GM12801 (cell line): Measurements from ENCODE around the gene MAMDC4.

Experiments
- TF ChIP-seq, protein P1 (sequence below): IDR thresholded peaks from one replicate; pipeline ENCODE4 v1.5.1; 2011; ENCODE audit warnings: control low read depth; ENCODE audit not compliant: insufficient read length; ENCODE audit errors: extremely low read depth

Gene MAMDC4

DNA sequence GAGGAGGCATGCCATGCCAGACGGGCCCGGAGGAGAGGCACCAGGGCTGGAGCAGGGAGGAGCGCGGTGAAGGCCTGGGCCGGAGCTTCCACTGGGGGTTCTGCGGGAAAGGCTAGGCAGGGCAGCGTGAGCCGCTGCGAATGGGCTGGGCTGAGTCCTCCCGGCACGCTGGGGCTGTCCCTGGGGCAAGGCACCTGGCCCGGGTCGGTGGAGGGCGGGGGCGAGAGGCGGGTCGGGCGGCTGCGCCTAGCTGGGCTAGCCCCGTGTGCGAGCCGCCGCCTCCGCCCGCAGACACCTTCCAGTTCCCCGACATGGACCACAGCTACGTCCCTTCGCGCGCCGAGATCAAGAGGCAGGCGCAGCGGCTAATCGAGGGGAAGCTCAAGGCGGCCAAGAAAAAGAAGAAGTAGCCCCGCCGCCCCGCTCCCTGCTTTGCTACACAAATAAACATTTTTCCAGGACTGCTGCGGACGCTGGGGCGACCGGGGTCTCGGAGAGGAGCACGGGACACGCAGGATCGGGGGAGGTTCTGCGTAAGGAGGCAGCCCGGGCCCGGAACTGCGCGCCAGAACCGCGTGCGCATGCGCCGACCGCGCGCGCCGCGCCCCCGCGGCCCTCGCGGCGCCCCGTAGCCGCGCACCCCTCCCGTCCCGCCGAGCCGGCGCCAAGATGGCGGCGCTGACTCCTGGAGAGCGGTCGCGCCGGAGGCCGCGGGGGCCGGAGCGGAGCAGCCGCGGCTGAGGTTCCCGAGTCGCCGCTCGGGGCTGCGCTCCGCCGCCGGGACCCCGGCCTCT is 44.7 kb upstream of the MAMDC4 start, which contains the start of gene RABL6:
Gene RABL6, plus strand, starts transcription at position 668 of the 794 bp plus-strand sequence. CDS start 249 bp downstream, outside the sequence.
- TF ChIP-seq, protein P1, sequence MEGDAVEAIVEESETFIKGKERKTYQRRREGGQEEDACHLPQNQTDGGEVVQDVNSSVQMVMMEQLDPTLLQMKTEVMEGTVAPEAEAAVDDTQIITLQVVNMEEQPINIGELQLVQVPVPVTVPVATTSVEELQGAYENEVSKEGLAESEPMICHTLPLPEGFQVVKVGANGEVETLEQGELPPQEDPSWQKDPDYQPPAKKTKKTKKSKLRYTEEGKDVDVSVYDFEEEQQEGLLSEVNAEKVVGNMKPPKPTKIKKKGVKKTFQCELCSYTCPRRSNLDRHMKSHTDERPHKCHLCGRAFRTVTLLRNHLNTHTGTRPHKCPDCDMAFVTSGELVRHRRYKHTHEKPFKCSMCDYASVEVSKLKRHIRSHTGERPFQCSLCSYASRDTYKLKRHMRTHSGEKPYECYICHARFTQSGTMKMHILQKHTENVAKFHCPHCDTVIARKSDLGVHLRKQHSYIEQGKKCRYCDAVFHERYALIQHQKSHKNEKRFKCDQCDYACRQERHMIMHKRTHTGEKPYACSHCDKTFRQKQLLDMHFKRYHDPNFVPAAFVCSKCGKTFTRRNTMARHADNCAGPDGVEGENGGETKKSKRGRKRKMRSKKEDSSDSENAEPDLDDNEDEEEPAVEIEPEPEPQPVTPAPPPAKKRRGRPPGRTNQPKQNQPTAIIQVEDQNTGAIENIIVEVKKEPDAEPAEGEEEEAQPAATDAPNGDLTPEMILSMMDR = no peak

DNA sequence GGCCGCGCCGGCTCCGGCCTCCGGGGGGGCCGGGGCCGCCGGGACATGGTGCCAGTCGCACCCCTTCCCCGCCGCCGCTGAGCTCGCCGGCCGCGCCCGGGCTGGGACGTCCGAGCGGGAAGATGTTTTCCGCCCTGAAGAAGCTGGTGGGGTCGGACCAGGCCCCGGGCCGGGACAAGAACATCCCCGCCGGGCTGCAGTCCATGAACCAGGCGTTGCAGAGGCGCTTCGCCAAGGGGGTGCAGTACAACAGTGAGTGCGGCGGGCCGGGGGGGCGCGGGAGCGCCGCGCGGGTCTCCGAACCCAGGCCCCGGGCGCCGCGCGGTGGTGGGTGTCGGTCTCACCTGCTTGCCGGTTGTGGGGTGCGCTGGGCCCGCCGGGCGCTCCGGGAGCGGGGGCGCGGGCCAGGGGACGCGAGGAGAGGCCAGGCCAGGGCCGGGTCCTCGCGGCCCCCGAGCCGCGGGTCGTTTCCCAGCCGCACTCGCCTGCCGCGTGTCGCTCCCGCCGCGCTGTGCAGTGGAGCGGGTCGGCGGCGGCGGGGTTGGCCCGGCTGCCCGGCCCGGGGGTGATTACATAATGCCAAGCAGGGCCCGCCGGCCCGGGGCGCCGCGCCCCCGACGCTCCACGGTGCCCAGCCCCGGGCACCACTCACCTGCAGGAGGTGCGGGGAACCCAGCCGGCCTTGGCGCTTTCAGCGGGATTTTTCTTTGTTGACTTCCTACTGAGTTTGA is 43.9 kb upstream of the MAMDC4 start:
- TF ChIP-seq, protein P1 = no peak

DNA sequence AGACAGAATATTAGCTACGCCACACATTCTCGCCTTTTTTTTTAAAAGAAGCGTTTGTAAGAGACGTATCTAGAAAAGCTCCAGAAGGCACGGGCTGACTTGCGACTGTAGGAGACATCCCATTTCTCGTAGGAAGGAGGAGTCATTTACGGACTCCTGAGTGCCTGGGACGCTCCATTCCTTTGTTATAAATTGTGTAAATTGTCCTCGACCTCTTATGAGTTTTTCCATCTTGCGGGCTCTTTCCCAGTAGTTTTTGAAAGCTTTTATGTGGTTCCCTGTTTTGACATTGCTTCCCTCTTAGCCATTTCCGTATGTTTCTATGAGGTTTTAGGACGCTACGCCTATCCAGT is 43.4 kb upstream of the MAMDC4 start:
- TF ChIP-seq, protein P1 = no peak

DNA sequence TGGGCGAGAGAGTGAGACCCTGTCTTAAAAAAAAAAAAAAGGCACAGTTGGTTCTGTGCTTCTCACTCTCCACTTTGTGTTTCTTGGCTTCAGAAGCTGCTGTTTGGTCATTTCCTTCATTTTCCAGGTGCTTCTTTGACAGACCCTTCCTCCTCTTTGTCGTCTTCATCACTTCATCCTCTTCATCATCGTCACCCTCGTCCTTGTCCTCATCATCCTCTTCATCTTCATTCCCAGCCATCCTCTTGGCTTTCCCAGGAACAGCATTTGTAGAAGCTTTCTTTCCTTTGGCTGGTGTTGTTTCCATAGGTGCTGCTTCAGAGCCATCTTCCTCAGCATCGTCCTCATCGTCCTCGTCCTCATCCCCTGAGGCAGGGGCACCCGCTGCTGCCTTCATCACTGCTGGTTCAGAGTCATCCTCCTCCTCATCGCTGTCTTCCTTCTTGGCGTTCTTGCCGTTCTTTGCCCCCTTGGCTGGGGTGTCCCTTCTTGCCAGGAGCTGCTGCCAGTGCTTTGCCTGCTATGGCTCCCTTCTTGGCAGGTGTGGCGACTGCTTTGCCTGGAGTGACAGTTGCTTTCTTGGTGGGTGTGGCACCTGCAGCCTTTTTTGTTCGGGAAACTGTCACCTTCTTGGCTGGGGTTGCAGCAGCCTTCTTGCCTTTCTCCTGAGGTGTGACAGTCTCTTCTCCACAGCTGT is 37.3 kb upstream of the MAMDC4 start:
- TF ChIP-seq, protein P1 = no peak

DNA sequence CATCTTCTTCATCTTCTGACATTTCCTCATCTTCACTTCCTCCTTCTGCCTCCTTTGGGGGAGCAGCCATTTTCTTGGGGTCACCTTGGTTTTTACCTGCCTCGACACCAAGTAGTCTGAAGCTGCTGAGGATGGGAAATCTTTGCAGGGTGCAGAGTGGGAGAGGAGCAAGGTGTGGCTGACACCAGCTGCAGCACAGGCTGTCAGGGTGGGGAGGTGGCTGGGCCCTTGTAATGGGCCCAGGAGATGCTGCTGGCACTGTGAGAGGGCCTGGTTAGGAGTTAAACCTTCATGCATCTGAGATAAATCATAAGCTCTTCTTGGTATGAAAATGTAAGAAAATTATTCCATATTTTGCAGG is 36.7 kb upstream of the MAMDC4 start:
- TF ChIP-seq, protein P1 = no peak

DNA sequence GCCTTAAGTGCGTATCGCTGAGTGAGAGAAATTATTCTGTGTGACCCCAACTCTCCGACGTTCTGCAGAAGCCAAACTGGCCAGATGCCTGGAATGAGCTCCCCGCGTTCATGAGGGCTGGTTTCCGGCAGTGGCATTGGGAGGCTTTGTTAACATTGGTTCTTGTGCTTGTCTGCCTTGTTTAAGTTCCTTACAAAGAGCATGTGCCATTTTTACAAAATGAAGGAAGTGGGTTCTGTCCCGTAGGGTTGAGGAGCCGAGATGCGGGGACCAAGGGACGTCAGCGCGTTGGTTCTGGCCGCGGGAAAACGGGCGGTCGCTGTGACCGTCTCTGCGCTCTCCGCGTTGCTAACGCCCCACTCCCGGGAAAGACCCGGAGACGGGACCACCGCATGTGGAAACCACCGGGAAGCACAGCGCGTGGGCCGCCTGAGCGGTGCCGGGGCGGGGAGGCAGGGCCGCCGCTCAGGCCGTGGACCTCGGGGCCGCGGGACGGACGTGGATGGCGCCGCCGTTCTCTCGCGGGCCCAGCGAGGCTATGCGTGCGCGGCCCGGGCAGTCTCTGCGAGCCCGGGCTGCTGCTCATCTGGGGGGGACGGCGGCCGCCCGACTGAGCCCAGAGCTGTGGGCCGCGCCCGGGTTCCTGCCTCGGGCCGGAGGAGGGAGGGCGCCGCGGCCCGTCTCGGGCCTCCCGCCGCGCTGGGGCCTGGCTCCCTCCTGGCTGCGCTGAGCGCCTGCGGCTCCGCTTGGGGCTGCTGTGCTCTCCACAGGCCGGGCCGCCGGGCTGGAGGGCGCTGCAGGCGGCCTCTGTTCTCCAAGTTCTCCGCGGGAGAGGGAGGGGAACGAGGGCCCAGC is 30.9 kb upstream of the MAMDC4 start:
- TF ChIP-seq, protein P1 = no peak
